Measurements from ENCODE around the gene ZNF655.

ZNF655 gene

DNA sequence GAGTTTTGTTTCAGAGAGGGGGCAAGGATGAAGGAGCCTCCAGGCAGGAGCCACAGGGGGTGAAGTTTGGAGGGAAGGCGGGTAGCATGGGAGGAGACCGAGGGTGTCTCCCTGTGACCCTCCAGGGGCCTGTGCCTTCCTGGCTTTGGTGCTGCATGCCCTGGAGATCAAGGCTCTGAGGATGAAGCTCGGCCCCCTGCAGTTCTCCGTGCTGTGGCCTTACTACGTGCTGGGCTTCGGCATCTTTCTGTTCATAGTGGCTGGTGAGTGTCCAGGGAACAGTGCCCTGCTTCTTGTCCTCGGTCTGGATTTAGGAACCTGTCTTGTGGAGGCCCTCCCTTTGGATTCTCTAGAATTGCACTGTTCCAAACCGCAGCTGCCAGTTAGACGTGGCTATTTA lies 49.1 kb downstream of the ZNF655 start:
- no peak for DNase-seq

DNA sequence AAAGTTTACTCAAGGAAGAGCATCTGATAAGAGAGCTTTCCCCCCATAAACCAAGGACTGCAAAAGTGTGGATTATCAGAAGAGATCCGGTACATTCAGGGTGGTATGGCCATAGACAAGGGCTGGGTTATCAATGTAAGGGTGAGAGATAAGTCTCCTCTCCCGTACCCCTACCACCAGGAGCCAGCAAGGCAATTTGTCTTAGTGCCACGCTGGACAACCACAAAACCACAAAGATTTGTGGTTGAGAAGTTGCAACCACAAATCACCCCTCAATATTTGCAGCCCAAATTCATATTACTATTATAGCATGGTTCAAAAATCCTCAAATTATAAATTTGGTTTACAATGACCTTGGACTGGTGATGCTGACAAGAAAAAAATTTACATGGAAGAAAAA lies 56.1 kb downstream of the ZNF655 start:
- DNase-seq: no peak

DNA sequence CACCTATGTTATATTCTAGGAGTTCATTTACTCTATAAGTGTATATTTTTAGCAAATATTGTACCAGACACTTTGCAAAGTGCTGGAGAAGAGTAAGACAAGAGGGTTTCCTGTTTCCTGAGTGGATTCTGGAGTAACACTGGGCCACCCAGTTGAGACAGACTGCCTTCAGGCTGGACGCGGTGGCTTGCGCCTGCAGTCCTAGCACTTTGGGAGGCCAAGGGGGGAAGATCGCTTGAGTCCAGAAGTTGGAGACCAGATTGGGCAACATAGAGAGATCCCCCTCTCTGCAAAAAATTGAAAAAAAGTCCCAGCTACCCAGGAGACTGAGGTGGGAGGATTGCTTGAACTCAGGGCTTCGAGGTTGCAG lies 57.5 kb downstream of the ZNF655 start:
- no peak for DNase-seq

DNA sequence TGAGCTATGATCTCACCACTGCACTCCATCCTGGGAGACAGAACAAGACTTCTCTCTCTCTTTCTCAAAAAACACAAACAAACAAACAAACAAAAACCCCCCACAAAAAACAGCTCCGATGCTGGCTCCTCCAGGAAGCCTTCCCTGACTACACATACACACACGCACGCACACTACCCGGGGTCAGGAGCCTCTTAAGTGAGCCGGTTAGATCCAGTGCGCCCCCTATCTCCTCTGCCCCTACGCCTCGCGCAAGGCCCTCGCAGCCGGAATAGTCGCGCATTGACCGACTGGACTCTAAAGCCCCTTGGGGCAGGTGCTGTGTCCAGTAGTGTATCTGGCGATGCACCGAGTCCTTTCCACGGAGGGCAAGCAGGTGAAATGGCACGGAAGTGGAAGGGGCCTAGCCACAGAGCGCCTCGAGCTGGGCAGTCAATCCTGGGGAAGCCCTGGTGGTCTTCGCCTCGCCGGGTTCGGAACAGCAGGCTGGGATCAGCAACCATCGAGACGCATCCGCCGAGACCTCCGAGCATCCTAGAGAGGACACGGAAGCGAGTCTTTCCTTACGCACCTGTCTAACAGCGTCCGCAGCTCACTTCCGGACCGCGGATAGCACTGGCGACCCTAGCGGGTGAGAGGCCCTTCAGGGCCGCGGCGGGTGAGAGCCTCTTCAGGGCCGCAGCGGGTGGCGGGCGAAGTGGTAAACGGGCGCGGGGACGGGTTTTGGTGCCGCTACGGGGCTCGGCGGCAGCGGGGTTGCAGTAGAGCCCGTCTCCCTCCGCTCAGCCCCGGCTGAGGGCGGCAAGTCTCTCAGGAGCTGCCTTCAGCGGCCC lies 58.1 kb downstream of the ZNF655 start, which contains the start of gene ZSCAN25:
ZSCAN25 (plus strand) TSS at position 588 of the 833 bp plus-strand sequence. CDS start 2,661 bp downstream, outside the sequence.
- DNase-seq: peak; percentile 81

DNA sequence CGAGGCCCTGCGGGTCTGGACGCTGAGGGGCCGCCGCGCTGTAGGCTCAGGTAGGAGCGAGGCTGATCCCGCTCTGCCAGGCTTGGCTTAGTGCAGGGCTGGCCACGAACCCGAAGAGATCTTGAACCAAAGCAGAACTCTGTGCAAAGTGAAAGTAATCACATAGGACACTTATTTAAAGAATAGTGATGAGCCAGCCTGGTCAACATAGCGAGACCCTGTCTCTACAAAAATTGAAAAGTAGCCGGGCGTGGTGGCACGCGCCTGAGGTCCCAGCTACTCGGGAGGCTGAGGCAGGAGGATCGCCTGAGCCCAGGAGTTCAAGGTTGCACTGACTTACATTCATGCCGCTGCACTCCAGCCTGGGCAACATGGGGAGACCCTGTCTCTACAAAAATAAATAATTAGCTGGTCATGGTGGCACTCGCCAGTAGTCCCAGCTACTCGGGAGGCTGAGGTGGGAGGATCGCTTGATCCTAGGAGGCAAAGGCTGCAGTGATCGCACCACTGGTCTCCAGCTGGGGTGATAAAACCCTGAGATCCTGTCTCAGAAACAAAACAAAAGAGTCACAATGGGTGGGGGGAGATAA lies 58.8 kb downstream of the ZNF655 start:
- no peak for DNase-seq

DNA sequence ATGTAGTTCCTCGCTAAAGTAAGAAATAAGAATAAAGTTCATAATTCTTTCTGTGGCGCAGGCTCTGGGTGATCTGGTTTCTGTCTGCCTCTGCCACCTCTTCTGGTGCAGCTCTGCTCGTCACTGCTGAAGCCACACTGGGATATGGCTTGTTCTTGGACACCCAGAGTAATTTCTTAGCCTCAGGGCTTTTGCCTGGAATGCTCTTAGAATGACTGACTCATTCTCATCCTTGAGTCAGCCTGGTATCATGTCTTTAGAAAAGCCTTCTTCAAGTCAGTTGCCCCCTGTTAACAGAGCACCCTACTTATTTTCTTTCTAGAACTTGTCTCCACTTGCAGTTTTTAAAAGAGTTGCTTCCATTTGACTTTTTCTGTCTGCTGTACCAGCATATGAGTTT lies 60.3 kb downstream of the ZNF655 start:
- no peak for DNase-seq

DNA sequence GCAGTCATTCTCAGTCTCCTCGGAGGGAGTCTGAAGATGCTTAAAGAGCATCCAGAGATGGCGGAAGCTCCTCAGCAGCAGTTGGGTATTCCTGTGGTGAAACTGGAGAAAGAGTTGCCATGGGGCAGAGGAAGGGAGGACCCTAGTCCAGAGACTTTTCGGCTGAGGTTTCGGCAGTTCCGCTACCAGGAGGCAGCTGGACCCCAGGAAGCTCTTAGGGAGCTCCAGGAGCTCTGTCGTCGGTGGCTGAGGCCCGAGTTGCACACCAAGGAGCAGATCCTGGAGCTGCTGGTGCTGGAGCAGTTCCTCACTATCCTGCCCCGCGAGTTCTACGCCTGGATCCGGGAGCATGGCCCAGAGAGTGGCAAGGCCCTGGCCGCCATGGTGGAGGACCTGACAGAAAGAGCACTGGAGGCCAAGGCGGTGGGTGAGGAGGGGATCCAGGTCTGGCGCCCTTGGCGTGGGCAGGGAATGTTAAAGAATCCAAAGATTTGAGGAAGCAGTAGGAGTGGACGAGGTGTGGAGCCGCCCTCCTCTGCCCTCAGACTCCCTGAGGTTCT lies 61.2 kb downstream of the ZNF655 start:
- DNase-seq: no peak

DNA sequence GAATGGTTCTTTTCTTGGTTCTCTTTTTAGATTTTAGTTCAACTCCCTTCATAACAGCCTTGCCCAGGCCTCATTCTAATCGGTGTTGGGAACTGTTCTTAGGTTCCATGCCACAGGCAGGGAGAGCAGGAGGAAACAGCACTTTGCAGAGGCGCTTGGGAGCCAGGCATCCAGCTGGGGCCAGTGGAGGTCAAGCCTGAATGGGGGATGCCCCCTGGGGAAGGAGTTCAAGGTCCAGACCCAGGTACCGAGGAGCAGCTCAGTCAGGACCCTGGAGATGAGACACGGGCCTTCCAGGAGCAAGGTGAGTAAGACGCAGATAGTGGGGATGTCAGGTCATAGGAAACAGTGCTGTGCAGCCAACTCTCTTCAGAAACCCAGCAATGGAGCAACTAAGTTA lies 62.8 kb downstream of the ZNF655 start:
- no peak for DNase-seq

DNA sequence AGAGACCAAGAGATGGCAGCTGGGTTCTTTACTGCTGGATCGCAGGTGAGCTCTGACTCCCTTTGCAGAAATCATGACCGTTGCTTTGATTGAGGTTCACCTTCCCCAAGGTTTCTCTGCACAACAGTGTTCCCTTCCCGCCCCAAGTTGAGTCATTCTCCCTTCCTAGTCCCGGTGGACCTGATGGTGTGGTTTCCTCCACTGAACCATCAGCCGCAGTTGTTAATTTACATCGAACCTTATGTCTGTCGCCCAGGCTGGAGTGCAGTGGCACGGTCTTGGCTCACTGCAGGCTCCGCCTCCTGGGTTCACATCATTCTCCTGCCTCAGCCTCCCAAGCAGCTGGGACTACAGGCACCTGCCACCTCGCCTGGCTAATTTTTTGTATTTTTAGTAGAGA lies 64.2 kb downstream of the ZNF655 start:
- no peak for DNase-seq

DNA sequence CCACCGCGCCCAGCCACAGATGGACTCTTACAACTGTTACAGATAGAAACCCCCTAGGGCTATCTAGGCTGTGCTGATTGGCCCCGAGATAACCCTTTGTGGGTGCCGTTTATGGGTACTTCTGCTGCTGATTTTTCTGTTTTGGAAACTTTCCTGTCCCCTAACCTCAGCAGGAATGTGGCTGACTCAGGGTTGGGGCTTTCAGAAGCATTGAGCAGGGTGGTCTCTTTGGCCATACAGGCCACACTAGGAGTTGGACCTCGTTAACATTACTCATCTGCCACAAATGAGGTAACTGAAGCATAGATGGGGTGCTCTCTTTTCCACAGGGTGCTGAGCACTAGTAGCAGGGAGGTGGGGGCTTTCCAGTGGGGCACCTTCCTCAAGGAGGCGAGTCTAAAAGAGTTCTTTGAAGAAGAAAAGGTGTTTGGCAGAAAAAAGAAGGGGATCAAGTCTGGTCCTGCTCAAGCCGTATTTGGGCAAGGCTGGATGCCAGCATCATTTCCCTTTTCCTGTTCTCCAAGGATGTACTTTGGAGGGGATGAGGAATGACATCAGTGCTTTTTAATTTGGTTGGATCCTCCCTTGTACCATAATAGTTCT lies 64.8 kb downstream of the ZNF655 start:
- DNase-seq: no peak

DNA sequence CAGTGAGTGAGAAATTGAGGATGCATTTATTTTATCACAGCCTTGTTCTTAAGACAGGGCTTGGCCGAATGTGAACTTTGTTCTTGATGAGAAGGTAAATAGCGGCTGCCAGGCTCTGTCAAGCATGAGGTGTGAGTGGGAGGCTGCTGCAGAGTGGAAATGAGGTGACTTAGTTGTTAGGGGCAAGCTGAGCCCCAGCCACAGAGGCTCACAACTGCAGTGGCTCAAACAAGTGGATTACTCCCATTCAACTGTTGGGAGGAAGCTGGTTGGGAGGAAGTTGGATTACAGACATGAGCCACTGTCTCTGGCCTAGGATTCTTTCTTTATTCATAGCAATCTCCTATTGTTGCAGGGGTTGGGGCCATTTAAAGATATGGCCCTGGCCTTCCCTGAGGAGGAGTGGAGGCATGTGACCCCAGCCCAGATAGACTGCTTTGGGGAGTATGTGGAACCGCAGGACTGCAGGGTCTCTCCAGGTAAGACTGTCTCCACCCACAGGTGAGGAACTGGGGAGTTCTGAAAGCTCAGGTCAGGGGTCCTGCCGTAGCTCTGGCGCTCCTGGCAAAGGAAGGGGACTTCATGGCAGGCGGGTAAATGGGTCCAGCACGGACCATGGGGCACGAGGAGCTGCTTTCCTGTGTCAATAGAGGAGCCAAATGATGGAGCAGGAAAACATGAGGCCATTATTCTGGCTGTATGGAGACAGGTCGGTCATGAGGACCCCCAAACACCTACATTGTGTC lies 65.4 kb downstream of the ZNF655 start:
- DNase-seq: no peak

DNA sequence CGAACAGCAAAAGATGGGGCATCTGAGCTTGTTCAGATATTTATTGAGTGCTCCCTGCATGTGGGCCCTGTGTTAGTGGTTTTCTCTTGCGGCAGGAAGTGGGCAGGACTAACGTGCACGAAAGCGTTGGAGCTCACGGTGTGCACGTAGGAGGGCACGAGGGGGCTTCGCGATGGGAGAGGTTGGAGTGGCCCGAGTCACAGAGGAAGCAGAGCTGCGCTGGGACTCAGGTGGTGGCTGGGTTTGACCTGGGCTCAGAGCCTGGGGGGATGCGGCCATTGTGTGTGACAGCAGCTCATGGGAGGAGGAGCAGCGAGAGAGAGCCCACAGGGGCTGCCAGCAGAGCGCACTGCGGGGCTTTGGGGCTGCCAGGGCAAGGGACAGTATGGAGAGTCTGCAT lies 66.0 kb downstream of the ZNF655 start:
- DNase-seq: peak; percentile 63

DNA sequence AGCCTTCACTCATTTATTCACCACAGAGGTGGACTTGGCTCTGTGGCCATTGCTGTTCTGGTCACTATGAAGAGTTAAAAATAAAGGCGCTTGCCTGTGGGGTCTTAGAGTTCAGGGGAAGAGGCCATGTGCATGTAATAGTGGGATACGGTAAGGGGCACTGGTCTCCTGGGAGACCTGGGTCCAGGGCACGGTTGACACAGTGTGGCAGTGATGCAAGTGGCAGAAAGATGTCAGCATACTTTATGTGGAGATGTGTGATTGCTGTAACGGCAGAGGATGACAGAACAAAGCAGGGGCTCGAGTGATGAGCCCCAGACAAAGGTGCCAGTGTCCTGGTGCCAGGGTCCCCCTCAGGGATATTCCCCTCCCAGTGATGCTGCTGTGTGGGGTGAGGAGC lies 66.9 kb downstream of the ZNF655 start:
- no peak for DNase-seq

DNA sequence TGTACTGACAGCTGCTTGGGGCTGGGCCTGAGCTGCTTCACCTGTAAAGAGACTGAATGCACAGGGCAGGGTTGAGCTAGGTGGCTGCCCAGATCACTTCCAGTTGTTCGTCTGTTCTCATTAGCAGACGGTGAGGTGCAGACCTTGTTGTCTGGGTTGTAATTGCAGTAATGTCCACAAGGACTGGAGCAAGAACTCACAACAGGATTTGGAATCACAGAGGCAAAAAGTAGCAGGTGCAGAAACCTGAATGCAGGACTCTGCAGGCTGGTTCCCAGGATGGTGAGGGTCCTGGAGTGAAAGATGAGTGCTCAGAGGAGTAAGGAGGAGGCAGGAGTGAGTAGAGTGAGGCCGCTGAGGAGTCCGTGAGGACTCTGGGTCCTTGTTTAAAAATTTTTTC lies 67.5 kb downstream of the ZNF655 start:
- no peak for DNase-seq

Measured in activated effector memory CD4-positive, alpha-beta T cell treated with Interleukin-2 at 50 U/mL for 16 hours (primary cell).